KBM-7 (cell line): ENCODE results near the gene SLC43A2.
A peak's percentile ranks its signal among the peaks of the same experiment; 100 is the strongest.

Experiments used
- DNase-seq: peaks from one replicate; pipeline ENCODE4 v3.0.0-alpha.2; 2015
- in situ Hi-C: fragments of 300-500 bp; cut with MboI; formaldehyde crosslinking; loops from 2 replicates; pipeline ENCODE4 v1.14.3; 2020; ENCODE audit warnings: low sequenced_read_pairs, low pct_unique_long_range_greater_than_20kb, mixed read lengths

The SLC43A2 gene

DNA sequence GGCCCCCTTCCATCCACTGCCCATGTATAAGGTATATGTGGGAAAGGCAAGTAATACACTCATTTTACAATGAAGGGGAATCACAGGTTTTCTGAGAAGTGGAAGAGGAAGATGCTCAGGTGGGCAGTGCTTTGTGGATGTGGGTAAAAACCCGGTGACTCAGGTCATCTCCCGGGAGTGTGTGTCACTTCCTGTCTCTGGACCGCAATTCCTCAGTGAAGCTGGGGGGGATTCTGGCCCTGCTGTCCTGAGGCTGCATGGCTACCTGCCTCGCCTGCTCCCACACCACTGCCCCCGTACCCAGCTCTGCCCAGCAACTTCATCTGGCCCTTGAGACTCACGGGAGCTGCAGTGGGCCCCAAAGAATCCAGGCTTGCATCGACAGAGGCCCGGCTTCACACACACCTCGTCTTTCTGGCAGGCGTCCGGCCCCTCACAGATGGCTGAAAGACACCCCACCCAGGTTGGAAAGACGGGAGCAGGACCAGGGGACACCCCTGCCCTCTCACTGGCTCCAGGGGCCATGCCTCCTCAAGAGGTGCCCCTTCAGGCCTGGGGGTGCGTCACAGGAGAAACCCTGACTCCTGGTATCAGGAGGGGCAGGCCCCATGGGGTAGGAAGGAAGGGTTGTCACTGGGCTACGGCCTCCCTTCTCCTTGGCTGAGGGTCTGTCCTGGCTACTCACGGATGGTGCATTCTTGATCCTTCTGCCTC is 16.0 kb upstream of the SLC43A2 start:
- in situ Hi-C loops, result no loop called here

GRCh38 chr17:1643999-1644492 is 15.4 kb upstream of the SLC43A2 start:
- in situ Hi-C loops, result no loop called here
- DNase-seq, result no peak

More for the DNA sequence above, 16.0 kb upstream of the SLC43A2 start:
- peak; percentile 55 for DNase-seq

DNA sequence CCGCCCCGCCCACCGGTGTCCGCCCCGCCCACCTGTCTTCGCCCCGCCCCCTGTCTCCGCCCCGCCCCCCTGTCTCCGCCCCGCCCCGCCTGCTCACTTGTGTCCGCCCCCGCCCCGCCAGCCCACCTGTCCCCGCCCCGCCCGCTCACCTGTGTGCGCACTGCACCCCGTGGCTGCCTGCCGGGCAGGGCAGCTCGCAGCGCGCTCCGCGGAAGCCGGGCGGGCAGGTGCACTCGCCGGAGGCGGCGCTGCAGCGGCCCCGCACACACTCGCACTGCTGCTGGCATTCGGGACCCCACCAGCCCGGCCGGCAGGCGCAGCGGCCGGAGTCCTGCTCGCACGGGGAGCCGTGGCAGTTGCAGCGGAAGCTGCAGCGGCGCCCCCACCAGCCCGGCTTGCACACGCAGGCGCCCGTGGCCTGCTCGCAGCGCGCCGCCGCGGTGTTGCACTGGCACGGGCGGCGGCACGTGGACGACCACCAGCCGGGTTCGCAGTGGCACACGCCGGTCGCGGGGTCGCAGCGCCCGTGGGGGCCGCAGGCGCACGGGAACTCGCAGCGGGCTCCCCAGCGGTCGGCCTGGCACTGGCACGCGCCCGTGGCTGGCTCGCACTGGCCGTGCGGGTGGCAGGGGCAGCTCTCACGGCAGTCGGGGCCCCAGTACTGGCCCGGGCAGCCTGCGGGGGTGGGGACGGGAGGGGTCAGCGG is 14.8 kb upstream of the SLC43A2 start:
- DNase-seq, result no peak
- in situ Hi-C loops, result no loop called here

- DNase-seq, result no peak
- in situ Hi-C loops, result no loop called here
These were observed 12.4 kb upstream of the SLC43A2 start for GRCh38 chr17:1641065-1641403.

GRCh38 chr17:1640329-1641064 is 11.9 kb upstream of the SLC43A2 start:
- in situ Hi-C loops, result no loop called here
- no peak for DNase-seq

DNA sequence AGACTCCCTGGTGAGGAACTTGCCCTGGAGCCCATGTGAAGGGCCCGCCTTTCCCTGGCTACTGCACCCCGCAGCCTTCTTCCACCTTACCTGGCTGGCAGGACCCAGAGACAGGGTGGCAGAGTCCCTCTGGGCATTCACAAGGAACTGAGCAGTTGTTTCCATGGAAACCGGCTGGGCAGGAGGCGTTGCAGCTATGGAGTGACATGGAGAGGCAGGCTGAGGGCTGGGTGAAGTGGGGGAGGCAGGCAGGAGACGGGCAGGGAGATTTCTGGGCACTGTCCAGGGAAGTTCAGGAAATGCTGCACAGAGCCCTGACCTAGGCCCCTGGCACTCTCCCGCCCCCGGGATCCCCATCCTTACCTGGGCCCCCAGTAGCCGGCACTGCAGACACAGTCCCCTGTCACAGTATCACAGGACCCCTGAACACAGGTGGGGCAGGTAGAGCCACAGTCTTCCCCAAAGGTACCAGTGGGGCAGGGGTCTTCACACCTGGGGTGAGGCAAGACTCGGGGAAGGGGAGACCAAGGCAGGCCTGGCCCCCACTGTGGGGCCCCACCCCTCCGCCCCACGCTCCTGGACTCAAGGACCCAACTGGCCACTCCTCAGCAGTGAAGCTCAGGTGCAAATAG is 11.0 kb upstream of the SLC43A2 start:
- DNase-seq, result no peak
- in situ Hi-C loops, result no loop called here

GRCh38 chr17:1638624-1639300 is 10.1 kb upstream of the SLC43A2 start:
- in situ Hi-C loops, result no loop called here
- DNase-seq, result no peak

GRCh38 chr17:1638171-1638590 is 9.5 kb upstream of the SLC43A2 start:
- in situ Hi-C loops, result no loop called here
- DNase-seq, result no peak

DNA sequence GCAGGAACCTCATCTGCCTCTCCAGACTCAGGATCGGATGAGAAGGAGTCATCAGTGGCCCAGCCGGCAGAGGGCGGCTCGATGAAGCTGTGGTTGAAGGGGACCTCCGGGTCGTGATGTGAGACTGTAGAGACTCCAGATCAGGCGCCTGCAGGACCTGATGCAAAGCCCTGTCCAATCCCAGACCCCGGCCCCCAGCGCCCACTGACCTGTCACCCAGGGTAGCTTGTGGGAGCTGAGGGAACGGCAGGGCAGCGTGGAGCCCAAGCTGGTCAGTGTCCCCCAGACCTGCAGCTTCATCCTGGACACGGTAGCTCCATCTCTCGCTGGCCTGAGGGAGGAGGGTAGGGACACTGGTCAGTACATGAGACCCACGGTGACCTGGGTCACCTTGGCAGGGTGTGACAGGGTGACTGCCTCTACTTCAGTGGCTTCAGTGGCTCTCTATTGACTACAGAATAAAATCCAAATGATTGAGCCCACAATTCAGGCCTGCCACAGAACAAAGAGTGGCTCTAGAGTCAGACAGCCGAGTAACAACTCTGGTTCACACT is 8.2 kb upstream of the SLC43A2 start:
- DNase-seq, result no peak
- in situ Hi-C loops, result no loop called here

GRCh38 chr17:1635675-1636465 is 7.2 kb upstream of the SLC43A2 start:
- no peak for DNase-seq
- in situ Hi-C loops, result no loop called here

DNA sequence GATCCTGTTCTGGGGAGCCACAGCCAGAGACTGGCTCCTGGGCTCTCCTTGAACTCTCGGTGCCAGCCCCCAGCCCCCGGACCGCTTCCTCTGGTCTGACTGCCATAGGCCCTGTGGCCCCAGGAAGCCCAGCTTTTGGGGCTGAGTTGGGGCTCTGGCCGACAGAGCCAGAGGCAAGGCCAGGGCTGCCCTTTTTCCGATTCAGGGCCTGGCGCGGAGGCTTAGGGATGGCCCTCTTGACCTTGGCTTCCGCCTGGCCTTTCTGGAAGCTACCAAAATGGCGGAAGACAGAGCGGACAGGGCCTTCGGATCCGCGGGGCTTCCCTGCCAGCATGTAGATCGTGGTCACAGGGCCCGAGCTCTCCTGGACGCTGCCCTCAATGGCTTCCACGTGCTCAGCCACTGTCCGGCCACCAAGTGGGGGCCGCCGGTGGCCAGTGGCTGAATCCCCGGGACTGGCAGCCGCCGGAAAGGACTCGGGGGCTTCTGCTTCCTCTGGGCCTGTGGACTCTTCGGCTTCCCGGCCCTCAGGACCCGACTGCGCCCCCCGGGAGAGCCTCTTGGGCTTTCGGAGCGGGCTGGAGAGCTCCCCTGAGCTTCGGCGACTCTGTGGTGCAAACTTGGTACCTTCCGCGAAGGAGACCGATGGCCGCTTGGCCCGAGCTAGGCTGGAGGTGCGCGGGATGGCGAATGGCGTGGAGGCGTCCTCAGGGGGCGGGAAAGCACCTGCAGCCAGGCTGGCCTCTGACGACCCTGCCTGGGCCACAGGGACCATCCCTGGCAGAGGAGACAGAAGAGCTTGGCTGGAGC is 6.4 kb upstream of the SLC43A2 start:
- DNase-seq, result no peak
- in situ Hi-C loops, result no loop called here

- DNase-seq, result no peak
- in situ Hi-C loops, result no loop called here
These were observed 2.0 kb upstream of the SLC43A2 start for GRCh38 chr17:1630662-1631061.

- in situ Hi-C loops, result loop anchor here (10.0 kb wide), 1 partner anchor 55 kb away; no protein-coding TSS in a partner anchor
- peak; percentile 90 for DNase-seq
These were observed 1.1 kb upstream of the SLC43A2 start for GRCh38 chr17:1629504-1630310.

GRCh38 chr17:1628856-1629503 is 346 bp upstream of the SLC43A2 start:
- in situ Hi-C loops, result loop anchor here (10.0 kb wide), 1 partner anchor 54 kb away; no protein-coding TSS in a partner anchor
- DNase-seq, result peak; percentile 98

DNA sequence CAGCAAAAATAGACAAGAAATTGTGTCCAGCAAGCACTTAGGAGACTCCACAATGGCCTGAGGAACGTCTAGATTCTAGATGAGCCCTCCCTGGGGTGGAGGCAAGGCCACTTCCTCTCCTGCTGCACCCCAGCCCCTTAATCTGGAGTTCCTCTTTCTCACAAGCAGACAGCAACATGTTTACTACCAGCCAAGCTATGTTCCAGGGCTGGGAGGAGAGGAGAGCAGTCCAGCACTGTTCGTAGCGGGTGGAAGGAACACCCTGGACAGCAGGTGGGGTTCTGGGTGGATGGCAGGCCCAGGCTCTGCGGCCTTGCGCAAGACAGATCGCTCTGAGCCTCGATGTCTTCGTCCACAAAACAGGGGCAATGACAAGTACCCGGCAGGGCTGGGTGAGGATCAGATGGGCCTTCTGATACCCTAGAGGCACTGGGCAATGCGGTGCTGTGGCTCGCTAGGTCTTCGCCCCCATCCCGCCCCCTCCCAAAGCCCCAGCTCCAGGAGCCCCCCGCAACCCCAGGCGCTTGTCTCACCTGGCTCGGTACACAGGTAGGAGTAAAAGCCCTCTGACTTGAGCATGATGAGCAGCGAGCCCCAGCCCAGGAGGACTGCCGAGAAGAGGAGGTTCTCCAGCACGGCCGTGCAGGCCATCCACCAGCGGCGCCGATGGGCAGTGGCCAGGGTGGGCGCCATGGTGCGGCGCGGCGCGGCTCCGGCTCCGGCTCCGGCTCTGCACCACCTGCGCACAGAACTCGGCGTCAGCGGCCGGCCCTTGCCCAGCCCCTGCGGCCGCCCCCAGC is 1.3 kb downstream of the SLC43A2 start:
- peak; percentile 90 for DNase-seq
- in situ Hi-C loops, result loop anchor here (10.0 kb wide), 1 partner anchor 53 kb away; no protein-coding TSS in a partner anchor
